NT2/D1 (cell line): ENCODE data around the gene SRPRB.

Source experiments
- DNase-seq: peaks from one replicate; pipeline ENCODE4 v3.0.0-alpha.2; 2011; ENCODE audit warnings: low read depth, low spot score
- H3K27me3 ChIP-seq: 2 replicates; pipeline ENCODE4 v1.6.0; 2011; ENCODE audit warnings: mild to moderate bottlenecking; ENCODE audit not compliant: insufficient read length, insufficient read depth
- H3K36me3 ChIP-seq: 2 replicates; pipeline ENCODE4 v1.6.1; 2011; ENCODE audit warnings: mild to moderate bottlenecking, low read length, mixed read lengths; ENCODE audit not compliant: insufficient read depth, insufficient read length
- H3K4me1 ChIP-seq: 2 replicates; pipeline ENCODE4 v1.5.1; 2011; ENCODE audit not compliant: insufficient read depth, insufficient read length
- H3K4me3 ChIP-seq: 2 replicates; pipeline ENCODE4 v1.5.1; 2011; ENCODE audit warnings: low read depth; ENCODE audit not compliant: insufficient read length
- H3K9ac ChIP-seq: 2 replicates; pipeline ENCODE4 v1.6.0; 2011; ENCODE audit warnings: low read depth; ENCODE audit not compliant: insufficient read length
- H3K9me3 ChIP-seq: 2 replicates; pipeline ENCODE4 v1.5.1; 2011; ENCODE audit warnings: mild to moderate bottlenecking, low read length; ENCODE audit not compliant: insufficient read depth
- SUZ12 ChIP-seq: IDR thresholded peaks from 2 replicates; pipeline ENCODE4 v1.6.1; 2011; ENCODE audit not compliant: insufficient read length, insufficient read depth; ENCODE audit errors: extremely low read depth
- YY1 ChIP-seq: IDR thresholded peaks from 2 replicates; pipeline ENCODE4 v1.6.1; 2011; ENCODE audit not compliant: insufficient read length, insufficient read depth
- ZNF274 ChIP-seq: IDR thresholded peaks from 2 replicates; pipeline ENCODE4 v1.6.1; 2011; ENCODE audit warnings: mild to moderate bottlenecking, low read depth, low read length

SRPRB gene

DNA sequence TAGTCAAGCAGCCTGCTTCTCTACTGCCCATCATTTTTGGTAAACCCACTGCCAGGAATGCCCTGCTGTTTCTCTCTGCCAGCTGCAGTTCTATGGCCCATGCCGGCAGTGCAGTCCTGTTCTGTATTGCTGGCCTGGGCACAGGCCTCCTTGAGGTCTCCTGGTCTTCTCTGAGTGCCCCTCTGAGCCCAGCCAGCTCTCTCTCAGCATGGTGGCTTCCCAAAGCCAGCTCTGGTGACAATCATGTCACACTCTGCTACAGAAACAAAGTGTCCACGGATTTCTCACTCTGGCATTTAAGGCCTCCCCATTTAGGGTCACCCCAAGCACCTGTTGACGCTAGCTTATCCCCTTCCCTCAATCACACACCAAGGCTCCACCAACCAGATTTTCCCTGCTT, 24.5 kb downstream of the SRPRB start:
- Histone ChIP-seq H3K27me3 (no peaks in the 10 kb centered on the region), H3K9me3 (no peaks in the 10 kb centered on the region), H3K4me3 (no peak overlapping the region), H3K4me1 (no peaks in the 10 kb centered on the region), H3K9ac (no peak overlapping the region), H3K36me3 (peaks cover 41% of the 10 kb centered on the region)
- no peak for DNase-seq
- TF ChIP-seq ZNF274 (no peak), SUZ12 (no peak), YY1 (no peak)

DNA sequence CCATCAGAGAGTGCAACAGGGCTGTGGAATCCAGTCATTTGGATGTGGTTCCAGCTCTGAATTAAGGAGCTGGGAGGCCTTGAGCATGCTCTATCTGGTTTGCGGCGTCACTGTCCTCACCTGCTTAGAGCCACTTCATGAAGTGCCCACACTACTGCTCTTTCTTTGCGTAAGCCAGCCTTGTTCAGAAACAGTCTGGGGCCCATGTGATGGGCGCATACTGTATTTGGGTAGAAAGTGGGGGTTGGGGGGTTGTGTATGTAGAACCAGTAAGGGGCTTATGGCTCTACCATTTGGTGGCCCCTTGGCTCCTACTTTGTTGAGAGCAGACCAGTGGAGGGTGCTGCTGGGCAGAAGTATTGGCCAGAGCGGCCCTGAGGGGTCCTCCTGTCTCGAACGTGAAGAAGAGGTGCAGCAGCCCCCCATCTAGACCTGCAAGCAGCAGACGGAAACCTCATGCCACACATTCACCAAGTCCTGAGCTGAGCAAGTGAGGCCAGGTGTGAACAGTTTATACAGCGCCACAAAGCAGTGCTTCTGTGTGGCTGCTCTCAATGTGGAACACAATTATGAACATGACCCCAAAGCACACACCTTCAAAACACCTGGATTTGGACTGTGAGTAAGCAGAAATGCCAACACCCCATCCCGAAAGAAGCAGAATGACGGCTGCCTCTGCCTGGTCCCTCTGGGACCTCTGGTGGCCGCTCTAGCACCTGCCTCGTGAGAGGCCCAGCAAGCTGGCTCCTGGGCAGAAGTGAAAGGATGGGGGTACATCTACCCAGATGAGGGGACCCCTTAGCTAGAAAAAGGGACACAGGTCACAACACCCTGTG, 26.6 kb downstream of the SRPRB start:
- no peak overlapping the region for H3K4me3 ChIP-seq
- TF ChIP-seq ZNF274 (no peak), YY1 (no peak), SUZ12 (no peak)
- no peak for DNase-seq
- peaks cover 43% of the 10 kb centered on the region for H3K36me3 ChIP-seq
- no peaks in the 10 kb centered on the region for H3K27me3 ChIP-seq
- no peaks in the 10 kb centered on the region for H3K4me1 ChIP-seq
- H3K9ac ChIP-seq: no peak overlapping the region
- H3K9me3 ChIP-seq: no peaks in the 10 kb centered on the region

DNA sequence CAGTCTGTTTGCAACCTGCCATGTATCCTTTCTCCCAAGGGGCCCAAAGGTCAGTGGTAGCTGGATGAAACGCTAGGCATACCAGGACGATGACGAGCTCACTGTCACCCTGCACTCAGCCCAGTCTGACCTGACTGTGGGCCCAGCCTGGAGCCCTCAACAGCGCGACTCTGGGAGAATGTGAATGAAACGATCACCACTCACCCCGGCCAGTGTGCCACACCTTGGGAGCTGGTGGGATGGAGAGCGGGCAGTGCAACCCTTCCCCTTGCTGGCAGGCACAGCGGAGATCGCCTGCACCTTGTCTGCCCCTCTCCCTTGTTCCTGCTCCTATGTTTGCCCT, 27.2 kb downstream of the SRPRB start:
- TF ChIP-seq ZNF274: no peak
- TF ChIP-seq SUZ12: no peak
- TF ChIP-seq YY1: no peak
- no peak overlapping the region for H3K4me3 ChIP-seq

DNA sequence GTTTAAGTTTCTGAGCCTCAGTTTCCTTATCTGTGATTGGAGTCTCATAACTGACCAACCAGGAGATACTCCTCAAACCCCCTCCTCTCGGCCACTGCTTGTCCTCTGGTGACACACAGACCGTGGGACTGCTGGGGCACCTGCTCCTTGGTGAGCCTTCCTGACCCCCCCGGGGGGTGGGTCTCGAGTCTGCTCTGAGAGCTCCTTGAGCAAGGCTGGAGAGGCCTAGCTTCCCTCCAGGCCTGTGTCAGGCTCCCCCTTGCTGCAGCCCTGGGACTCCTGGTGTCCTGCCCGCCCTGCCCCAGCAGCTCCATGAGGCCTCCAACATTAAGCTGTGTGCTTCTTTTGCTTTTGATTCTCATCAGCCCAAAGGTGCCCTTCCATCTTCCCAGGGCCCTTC, 27.7 kb downstream of the SRPRB start:
- H3K9ac ChIP-seq: no peak overlapping the region

More for the DNA sequence above, 27.2 kb downstream of the SRPRB start:
- H3K27me3 ChIP-seq: no peaks in the 10 kb centered on the region
- no peak overlapping the region for H3K9ac ChIP-seq
- no peaks in the 10 kb centered on the region for H3K4me1 ChIP-seq
- H3K36me3 ChIP-seq: peaks cover 48% of the 10 kb centered on the region
- no peak for DNase-seq
- H3K9me3 ChIP-seq: no peaks in the 10 kb centered on the region

DNA sequence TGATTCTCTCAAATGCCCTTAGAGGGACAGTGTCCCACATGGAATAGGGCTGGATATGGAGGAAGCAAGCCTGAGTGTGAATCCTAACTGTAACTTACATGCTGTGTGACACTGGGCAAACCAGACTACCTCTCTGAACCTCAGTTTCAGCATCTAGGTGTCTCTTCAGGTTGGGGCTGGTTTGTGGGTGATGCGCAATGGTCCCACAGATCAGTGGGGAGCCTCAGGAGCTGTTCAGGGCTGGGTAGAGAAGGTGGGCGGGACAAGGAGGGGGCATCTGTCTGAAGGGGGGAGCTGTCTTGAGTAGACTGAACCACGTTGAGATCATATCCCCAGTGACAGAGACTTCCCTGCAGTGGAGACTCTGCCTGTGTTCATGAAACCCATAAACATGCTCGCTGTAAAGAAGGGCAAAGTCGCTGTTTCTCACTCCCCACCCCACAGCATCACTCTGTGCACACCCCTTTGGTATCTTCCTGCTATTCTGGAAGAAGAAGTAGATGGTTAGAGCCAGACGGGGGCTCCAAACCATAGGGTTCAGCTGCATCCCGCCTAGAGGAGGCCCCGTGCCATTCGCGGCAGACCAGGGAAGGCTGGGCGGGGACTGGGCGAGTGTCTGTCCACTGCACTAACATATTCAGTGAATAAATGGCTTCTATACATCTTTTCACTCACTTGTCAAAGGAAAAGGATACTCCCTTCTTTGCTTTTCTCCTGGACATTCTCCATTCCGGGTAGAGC, 28.4 kb downstream of the SRPRB start:
- H3K4me1 ChIP-seq: no peaks in the 10 kb centered on the region
- no peak for DNase-seq
- H3K9me3 ChIP-seq: no peaks in the 10 kb centered on the region
- no peak overlapping the region for H3K9ac ChIP-seq
- H3K4me3 ChIP-seq: no peak overlapping the region
- H3K36me3 ChIP-seq: peaks cover 61% of the 10 kb centered on the region
- TF ChIP-seq ZNF274 (no peak), YY1 (no peak), SUZ12 (no peak)
- no peaks in the 10 kb centered on the region for H3K27me3 ChIP-seq

More for the DNA sequence above, 27.7 kb downstream of the SRPRB start:
- DNase-seq: no peak
- no peaks in the 10 kb centered on the region for H3K9me3 ChIP-seq
- no peaks in the 10 kb centered on the region for H3K4me1 ChIP-seq
- no peaks in the 10 kb centered on the region for H3K27me3 ChIP-seq
- TF ChIP-seq YY1 (no peak), ZNF274 (no peak), SUZ12 (no peak)
- H3K36me3 ChIP-seq: peaks cover 53% of the 10 kb centered on the region
- no peak overlapping the region for H3K4me3 ChIP-seq

DNA sequence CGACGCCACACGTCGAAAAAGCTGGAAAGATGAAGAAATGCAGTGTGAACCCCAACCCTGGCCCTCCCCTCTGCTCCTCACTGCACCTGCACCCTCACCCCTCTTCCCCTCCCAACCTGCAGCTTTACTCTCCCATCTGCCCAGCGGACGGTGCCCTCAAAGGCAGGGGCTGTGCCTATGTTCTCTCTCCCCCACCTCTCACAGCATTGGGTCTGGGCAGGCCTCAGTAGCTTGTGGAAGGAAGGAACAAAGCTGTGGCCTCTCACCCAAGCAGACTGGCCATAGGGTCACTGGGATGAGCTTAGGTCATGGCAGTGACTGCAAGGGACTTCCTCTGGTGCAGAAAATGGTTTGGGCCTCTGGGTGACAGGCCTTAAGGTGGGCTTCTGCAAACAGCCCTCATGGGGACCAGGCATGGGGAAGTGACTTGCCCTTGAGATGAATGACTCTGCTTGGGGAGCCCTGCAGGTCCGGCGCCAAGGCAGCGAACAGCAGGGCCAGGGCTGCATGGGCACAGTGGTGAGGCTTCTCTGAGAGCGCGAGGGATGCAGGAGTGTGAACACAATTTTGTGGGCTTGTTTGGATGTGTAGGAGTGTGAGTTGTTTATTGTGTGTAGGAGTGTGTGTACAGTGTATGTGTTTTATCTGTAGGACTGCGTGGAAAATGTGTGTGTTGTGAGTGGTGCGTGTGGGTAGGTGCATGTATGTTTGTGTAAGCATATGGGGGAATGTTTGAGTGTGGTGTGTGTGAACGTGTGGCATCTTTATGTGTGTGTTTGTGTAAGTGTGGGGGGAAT, 29.2 kb downstream of the SRPRB start:
- H3K27me3 ChIP-seq: no peaks in the 10 kb centered on the region
- DNase-seq: no peak
- H3K4me1 ChIP-seq: no peaks in the 10 kb centered on the region
- no peak for TF ChIP-seq SUZ12
- TF ChIP-seq ZNF274: no peak
- no peak for TF ChIP-seq YY1
- H3K9ac ChIP-seq: no peak overlapping the region
- no peak overlapping the region for H3K4me3 ChIP-seq
- H3K9me3 ChIP-seq: no peaks in the 10 kb centered on the region
- H3K36me3 ChIP-seq: peaks cover 68% of the 10 kb centered on the region

DNA sequence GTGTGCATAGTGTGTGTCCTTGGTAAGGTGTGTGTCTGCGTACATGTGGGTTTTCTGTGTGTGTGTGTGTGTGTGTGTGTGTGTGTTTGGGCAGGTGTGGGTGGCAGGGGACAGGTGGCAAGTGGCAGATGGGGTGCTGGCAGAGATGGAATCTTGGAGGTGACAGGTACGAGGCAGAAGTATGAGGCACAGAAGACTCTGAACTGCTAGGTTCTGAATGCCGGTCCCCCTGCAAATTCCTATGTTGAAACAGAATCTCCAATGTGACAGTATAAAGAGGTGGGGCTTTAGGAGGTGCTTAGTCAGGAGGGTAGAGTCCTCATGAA, 29.8 kb downstream of the SRPRB start:
- DNase-seq: no peak
- Histone ChIP-seq H3K4me1 (no peaks in the 10 kb centered on the region), H3K9ac (no peak overlapping the region), H3K27me3 (no peaks in the 10 kb centered on the region), H3K36me3 (peaks cover 74% of the 10 kb centered on the region), H3K4me3 (no peak overlapping the region), H3K9me3 (no peaks in the 10 kb centered on the region)
- TF ChIP-seq SUZ12: no peak
- no peak for TF ChIP-seq YY1
- TF ChIP-seq ZNF274: no peak
